ENCODE results near the gene CAMK1D.

CAMK1D gene

DNA sequence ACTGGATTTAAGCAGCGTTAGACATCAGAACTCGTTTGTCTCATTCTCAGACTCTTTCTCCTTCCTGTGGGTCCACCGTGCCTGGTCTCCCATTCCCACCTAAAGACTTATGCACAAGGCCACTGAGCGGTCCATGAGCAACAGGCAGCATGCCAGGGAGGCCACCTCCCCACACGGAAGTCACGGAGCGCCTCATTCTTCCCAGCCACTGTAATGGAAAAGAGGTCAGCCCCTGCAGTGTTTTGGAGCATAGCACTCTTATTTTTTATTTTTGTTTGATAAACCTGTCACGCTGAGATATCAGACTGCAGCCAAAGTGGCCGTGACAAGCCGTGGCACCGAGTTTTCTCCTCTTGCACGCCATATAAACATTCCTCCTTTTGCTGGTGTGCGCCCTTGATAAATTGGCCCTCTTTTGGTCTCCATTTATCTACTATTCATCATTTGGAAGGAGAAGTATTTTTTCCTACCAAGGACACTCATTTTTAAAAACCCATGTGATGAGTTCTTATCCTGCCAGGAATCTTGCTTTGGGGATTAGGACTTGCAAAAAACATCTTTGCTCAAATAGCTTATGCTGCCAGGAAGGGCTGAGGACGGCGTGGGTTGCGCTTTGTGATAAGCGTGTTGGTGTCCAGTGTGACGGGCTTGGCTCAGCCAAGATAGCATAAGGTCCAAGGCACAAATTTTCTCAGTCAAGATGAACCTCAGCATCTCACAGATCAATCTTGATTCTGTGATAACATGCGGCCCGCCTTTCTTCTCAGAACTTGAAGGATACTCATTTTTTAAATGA, 446.2 kb downstream of the CAMK1D start:
- no peak for DNase-seq (ENCODE audit: low read depth in 2 of 2)
- H3K4me3 ChIP-seq (replicated peaks in 1 of 2; ENCODE audit: low read depth in 2 of 2, low read length in 2 of 2): no peak overlapping the region
- TF ChIP-seq, protein P1, sequence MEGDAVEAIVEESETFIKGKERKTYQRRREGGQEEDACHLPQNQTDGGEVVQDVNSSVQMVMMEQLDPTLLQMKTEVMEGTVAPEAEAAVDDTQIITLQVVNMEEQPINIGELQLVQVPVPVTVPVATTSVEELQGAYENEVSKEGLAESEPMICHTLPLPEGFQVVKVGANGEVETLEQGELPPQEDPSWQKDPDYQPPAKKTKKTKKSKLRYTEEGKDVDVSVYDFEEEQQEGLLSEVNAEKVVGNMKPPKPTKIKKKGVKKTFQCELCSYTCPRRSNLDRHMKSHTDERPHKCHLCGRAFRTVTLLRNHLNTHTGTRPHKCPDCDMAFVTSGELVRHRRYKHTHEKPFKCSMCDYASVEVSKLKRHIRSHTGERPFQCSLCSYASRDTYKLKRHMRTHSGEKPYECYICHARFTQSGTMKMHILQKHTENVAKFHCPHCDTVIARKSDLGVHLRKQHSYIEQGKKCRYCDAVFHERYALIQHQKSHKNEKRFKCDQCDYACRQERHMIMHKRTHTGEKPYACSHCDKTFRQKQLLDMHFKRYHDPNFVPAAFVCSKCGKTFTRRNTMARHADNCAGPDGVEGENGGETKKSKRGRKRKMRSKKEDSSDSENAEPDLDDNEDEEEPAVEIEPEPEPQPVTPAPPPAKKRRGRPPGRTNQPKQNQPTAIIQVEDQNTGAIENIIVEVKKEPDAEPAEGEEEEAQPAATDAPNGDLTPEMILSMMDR (IDR thresholded peaks at IDR 0.05; ENCODE audit: low read depth, low read length): no peak

DNA sequence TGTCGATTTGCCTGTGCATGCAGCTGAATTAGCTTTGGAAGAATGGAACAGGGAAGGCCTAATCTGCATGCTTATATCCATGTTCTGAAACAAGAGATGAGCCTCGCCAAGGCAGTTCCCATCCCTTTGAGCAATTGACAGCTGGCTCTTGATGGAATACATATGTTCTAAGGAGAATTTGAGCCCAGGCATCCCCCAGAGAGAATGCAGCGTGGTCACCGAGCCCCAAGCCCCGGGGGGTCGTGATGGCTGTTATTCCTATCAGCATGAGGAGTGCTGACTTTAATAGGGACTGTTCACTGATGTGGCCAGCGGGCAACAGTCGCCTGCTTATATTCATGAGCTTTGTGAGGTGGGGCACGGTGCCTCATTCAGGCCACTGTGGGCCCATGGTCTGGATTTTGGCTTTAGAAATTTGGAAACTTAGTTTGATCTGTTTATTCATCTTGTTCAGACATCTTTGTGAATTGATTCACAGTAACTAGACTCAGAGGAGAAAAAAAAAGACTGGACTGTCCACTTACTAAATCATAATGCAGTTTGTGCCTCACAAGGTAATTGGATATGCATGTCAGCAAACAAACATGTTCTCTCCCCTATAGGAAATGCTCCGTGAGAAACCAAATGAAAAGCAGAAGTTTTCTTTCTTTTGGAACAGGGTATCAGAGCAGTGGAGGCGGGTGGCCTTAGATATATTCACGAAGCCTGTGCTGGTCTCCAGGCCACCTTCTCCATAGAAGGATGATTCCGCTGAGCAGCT, 447.2 kb downstream of the CAMK1D start:
- TF ChIP-seq, protein P1 (IDR thresholded peaks at IDR 0.05; ENCODE audit: low read depth, low read length): no peak
- no peak for DNase-seq (ENCODE audit: low read depth in 2 of 2)

DNA sequence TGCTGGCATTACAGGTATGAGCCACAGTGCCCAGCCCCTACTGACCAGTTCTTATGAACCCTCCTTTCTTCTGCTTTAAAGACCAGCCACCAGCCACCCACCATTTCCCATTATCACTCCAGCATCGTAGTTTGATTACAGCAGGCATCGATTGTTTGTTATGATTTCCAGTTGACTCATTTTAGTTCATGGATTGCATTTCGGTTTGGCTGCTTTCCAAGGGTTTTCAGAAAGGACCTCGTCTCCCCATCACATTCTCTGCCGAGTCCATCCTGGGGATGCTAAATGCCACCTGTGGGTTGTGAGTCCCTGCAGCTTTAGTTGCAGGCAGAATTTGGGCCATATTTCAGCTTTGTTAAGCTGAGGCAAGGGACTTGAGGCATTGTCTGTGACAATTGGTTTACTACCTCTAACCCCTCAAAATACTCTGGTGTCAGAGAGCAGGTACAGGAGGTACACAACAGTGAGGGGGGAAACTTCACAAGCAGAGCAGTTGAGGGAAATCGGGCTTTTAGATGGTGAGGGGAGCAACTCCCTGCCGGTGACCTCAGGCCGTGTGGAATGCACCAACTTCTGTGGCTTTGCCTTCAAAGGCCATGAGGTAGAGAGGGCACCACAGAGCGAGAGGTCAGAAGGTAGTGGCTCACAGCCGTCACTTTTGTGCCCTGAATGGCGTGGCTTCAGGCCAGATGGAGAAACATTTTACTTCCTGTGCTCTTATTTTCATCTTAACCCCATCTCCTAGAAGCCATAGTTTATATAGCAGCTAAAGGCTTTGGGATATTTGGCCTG, 448.3 kb downstream of the CAMK1D start:
- TF ChIP-seq, protein P1 (IDR thresholded peaks at IDR 0.05; ENCODE audit: low read depth, low read length): no peak
- H3K4me3 ChIP-seq (replicated peaks in 1 of 2; ENCODE audit: low read depth in 2 of 2, low read length in 2 of 2): no peak overlapping the region
- no peak for DNase-seq (ENCODE audit: low read depth in 2 of 2)

More for the DNA sequence above, 447.2 kb downstream of the CAMK1D start:
- H3K4me3 ChIP-seq (replicated peaks in 1 of 2; ENCODE audit: low read depth in 2 of 2, low read length in 2 of 2): no peak overlapping the region

DNA sequence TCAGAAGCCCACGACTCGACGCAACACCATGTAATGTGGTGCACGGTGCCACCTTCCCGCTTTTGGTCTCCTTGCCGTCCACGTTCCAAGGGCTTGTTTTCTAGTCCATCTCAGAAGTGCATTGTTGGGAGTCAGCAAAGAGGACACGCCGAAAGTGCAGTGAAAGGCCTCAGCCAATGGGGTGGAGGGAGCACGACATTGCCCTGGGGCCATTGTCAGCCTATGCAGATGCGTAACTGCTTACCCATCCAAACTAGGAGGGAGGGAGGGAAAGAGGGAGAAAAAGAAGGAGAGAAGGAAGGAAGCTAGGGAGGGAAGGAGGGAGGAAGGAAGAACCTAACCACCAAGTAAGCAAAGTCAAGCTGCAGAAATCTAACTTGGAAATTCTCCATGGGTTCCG, 449.8 kb downstream of the CAMK1D start:
- no peak for DNase-seq (ENCODE audit: low read depth in 2 of 2)
- TF ChIP-seq, protein P1 (IDR thresholded peaks at IDR 0.05; ENCODE audit: low read depth, low read length): no peak
- H3K4me3 ChIP-seq (replicated peaks in 1 of 2; ENCODE audit: low read depth in 2 of 2, low read length in 2 of 2): no peak overlapping the region

DNA sequence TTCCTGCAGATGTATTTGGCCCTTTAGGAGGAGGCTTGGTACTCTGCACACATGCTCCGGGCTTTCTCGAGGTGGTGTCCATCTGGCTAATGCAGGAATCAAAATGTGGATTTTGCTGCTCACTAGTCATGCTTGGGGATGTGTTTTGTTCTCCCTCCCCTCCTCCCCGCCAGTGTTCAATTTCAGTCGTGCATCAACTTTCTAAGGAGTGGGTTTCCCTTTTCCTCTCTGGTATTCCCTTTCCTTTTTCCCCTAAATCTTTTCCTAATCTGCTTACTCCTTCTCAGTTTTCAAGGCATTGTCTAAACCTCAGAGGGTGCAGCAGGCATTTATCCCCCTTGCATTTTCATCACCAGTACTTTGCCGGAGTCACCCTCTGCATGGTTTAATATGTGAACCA, 450.4 kb downstream of the CAMK1D start:
- DNase-seq (ENCODE audit: low read depth in 2 of 2): no peak
- H3K4me3 ChIP-seq (replicated peaks in 1 of 2; ENCODE audit: low read depth in 2 of 2, low read length in 2 of 2): no peak overlapping the region
- TF ChIP-seq, protein P1 (IDR thresholded peaks at IDR 0.05; ENCODE audit: low read depth, low read length): no peak

DNA sequence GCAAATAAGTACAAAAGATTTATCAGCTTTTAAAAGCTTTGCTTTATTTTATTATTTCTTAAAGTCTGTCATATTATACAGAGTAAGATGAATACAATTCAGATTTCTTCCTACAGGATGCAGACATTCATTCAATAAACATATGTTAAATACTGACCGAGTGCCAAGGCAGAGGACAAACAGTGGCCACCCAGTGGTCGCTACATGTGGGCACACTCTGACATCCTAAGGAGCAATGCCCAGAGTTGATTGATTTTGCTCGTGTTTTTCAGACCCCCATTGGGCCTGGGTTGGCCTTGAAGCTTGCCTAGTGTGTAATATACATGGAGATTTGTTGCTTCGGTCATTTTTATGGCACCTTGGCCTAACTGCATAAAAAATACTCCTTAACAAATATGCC, 451.0 kb downstream of the CAMK1D start:
- no peak overlapping the region for H3K4me3 ChIP-seq (replicated peaks in 1 of 2; ENCODE audit: low read depth in 2 of 2, low read length in 2 of 2)
- TF ChIP-seq, protein P1 (IDR thresholded peaks at IDR 0.05; ENCODE audit: low read depth, low read length): peak; percentile 15
- no peak for DNase-seq (ENCODE audit: low read depth in 2 of 2)
